K562 (cell line): ENCODE results near the gene GNAZ. TPM values are rescaled to one million over a fixed set of nuclear protein-coding genes. Genes with fewer than 3 reads are reported as not detected.

Source experiments
- ATAC-seq: fragments of 200-7000 bp; cut with Tn5 transposase; 3 replicates; pipeline ENCODE4 v1.9.1; 2020; ENCODE audit warnings: moderate library complexity
- BruUV-seq: library from RNA; stranded (reverse); fragments of 400-500 nt; replicated peaks from 2 replicates; lab custom pipeline; 2021; lab: Mats Ljungman, UMichigan
- CTCF ChIA-PET: fragments of 300-600 bp; formaldehyde crosslinking; extraction: SDS; loops from one replicate; lab custom pipeline; 2021; ENCODE audit warnings: low intra/inter-chr PET ratio; lab: Yijun Ruan, JAX
- POLR2A ChIA-PET: fragments of 300-600, 350-650 bp; sonication (Branson Sonifier 250); formaldehyde crosslinking; extraction: SDS; loops from one replicate; lab custom pipeline; 2021; ENCODE audit warnings: antibody characterized with exemption, inconsistent platforms; lab: Yijun Ruan, JAX
- DNase-seq, 4 experiments: peaks; one replicate each; pipeline versions ENCODE4 v3.0.0 to v3.0.0-alpha.2; 2011 to 2018; ENCODE audit warnings: low spot score in 3 of 4, mixed read lengths in 3 of 4; ENCODE audit errors: extremely low read depth in 1 of 4
- FAIRE-seq: peaks from 2 replicates; lab custom pipeline; 2011; peaks lifted over from hg19 to GRCh38; lab: Jason Lieb, UNC
- H2AFZ ChIP-seq: 2 replicates; pipeline ENCODE4 v1.6.0; 2011; ENCODE audit warnings: low read depth, low read length, control low read depth, inconsistent platforms
- H3K27ac ChIP-seq: fragments of 200-600 bp; 3 replicates; pipeline ENCODE4 v1.8.0; 2011; ENCODE audit warnings: low read depth, mild to moderate bottlenecking, control low read depth, inconsistent platforms, low read length, moderate library complexity, mixed read lengths; ENCODE audit errors: extremely low read depth
- H3K27me3 ChIP-seq, 2 experiments: fragments of 300-600 bp in 1 of 2; 2 replicates in 1 of 2; 3 replicates in 1 of 2; pipeline versions ENCODE4 v1.6.0 to v1.8.0; 2011; ENCODE audit warnings: inconsistent platforms in 2 of 2, low read length in 2 of 2, mild to moderate bottlenecking in 1 of 2, mixed read lengths in 1 of 2, moderate library complexity in 1 of 2; ENCODE audit not compliant: control insufficient read depth in 2 of 2, insufficient read depth in 2 of 2
- H3K36me3 ChIP-seq: fragments of 300-600 bp; 3 replicates; pipeline ENCODE4 v1.8.0; 2011; ENCODE audit warnings: mild to moderate bottlenecking, low read length, inconsistent platforms; ENCODE audit not compliant: control insufficient read depth, insufficient read depth
- H3K4me1 ChIP-seq, 2 experiments: fragments of 200-600 bp in 1 of 2; replicated peaks in 1 of 2; 2 replicates in 1 of 2; 3 replicates in 1 of 2; pipeline versions ENCODE4 v1.5.1 to v1.8.0; 2011; ENCODE audit warnings: inconsistent platforms in 2 of 2, low read length in 2 of 2, mild to moderate bottlenecking in 1 of 2, mixed read lengths in 1 of 2, moderate library complexity in 1 of 2; ENCODE audit not compliant: control insufficient read depth in 2 of 2, insufficient read depth in 2 of 2
- H3K4me2 ChIP-seq: 2 replicates; pipeline ENCODE4 v1.6.1; 2011; ENCODE audit warnings: low read length, control low read depth, inconsistent platforms, mixed read lengths; ENCODE audit not compliant: insufficient read depth
- H3K4me3 ChIP-seq: fragments of 200-600 bp; sonication (generic), shearing (Covaris generic); 2 replicates; pipeline ENCODE4 v1.5.1; 2016; ENCODE audit warnings: control low read depth, inconsistent platforms
- H3K79me2 ChIP-seq: fragments of 200-600 bp; 3 replicates; pipeline ENCODE4 v1.8.0; 2011; ENCODE audit warnings: low read length, inconsistent platforms; ENCODE audit not compliant: control insufficient read depth, insufficient read depth
- H3K9ac ChIP-seq, 2 experiments: 2 replicates each; pipeline versions ENCODE4 v1.6.0 to v1.6.1; 2011; ENCODE audit warnings: low read depth in 2 of 2, low read length in 2 of 2, control low read depth in 1 of 2, inconsistent platforms in 1 of 2, mild to moderate bottlenecking in 1 of 2, mixed read lengths in 1 of 2; ENCODE audit not compliant: insufficient read depth in 1 of 2
- H3K9me1 ChIP-seq: one replicate; pipeline ENCODE4 v1.6.0; 2011; ENCODE audit warnings: inconsistent platforms, mild to moderate bottlenecking, low read length, moderate library complexity; ENCODE audit not compliant: control insufficient read depth, insufficient read depth
- H3K9me3 ChIP-seq: replicated peaks from 2 replicates; pipeline ENCODE4 v1.5.1; 2011; ENCODE audit warnings: low read depth, low read length, inconsistent platforms; ENCODE audit not compliant: control insufficient read depth, insufficient read depth
- H4K20me1 ChIP-seq: replicated peaks from 2 replicates; pipeline ENCODE4 v1.6.1; 2011; ENCODE audit warnings: low read length, inconsistent platforms, mixed read lengths; ENCODE audit not compliant: control insufficient read depth, insufficient read depth
- STAT6 ChIP-seq: sonication (generic); formaldehyde crosslinking; IDR thresholded peaks from 2 replicates; pipeline ENCODE4 v1.8.1; 2023; ENCODE audit warnings: mild to moderate bottlenecking, missing genetic modification reagents
- WGBS: fragments of 100-300 bp; shearing (Covaris generic); methylation state at CpG from one replicate; pipeline ENCODE4 v1.1.6; 2016; ENCODE audit warnings: low coverage, mixed read lengths; ENCODE audit not compliant: insufficient coverage; ENCODE audit errors: missing lambda C conversion rate; 5-methylcytosine and 5-hydroxymethylcytosine counted together
- in situ Hi-C: fragments of 300-500 bp; cut with MboI; formaldehyde crosslinking; loops from 4 replicates; pipeline ENCODE4 v1.15.0; 2018; ENCODE audit warnings: inconsistent platforms, mixed read lengths
- intact Hi-C: fragments of 100-400 bp; cut with micrococcal nuclease; formaldehyde crosslinking; loops from 2 replicates; pipeline ENCODE4 v1.14.2; 2022
- polyA plus RNA-seq, 8 experiments: library from polyadenylated mRNA; depleted of rRNA in 4 of 8; stranded (reverse) in 5 of 8; unstranded in 3 of 8; fragments of >200 nt; fragmentation: Nextera tagmentation in 2 of 8; fragmentation: Illumina TruSeq in 1 of 8; extraction: Ambion mirVana in 2 of 8; extraction: Trizol in 1 of 8; gene quantifications; 2 replicates each; pipeline versions ENCODE4 v1.2.1 to v1.2.3, GENCODE V29; 2011 to 2014; ENCODE audit warnings: inconsistent platforms in 1 of 8, missing spikeins in 1 of 8
- total RNA-seq, 7 experiments: library from RNA; depleted of rRNA in 6 of 7; stranded (reverse); fragments of >200 nt in 6 of 7; fragmentation: Illumina TruSeq in 2 of 7; extraction: Trizol in 2 of 7; gene quantifications; 2 replicates each; pipeline versions ENCODE4 v1.2.1 to v1.2.3, GENCODE V29; 2011 to 2021; ENCODE audit warnings: low replicate concordance in 1 of 7
- TF ChIP-seq, protein P1 (sequence below), 2 experiments: fragments of 450-650 bp in 1 of 2; sonication (generic) in 1 of 2; formaldehyde crosslinking; conservative IDR thresholded peaks; 2 replicates each; pipeline versions ENCODE4 v1.4.0 to v1.8.1; 2020 to 2022; ENCODE audit warnings: mild to moderate bottlenecking in 1 of 2, missing genetic modification reagents in 1 of 2

GNAZ gene
- total and polyA plus RNA-seq, 9 of the 15 experiments (the other 6 are each of a cell fraction or from before 2014, with no cell fraction given), result 0.04 to 0.22 (median 0.13) TPM; not detected in 3

DNA sequence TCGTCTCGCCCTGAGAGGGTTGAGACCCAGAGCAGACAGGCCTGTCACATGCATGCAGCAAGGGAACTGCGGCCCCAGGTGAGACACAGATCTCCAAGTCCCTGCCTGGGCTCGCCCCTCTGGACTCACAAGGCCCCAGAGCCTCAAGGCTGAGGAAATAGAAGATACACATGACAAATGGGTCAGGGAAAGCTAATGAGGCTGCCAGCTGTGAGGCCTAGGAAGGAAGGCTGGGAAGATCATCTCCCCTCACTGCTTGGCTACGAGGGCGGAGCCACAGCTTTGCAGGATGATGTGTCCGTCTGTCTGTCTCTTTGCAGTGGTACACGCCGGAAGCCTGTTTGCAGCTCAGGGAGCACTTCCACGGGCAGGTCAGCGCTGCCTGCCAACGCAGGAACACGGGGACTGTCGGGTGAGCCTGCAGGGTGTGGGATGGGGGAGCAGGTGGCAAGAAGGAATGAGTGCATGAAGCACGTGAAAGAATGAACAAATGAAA lies 79.5 kb downstream of the GNAZ start:
- no TSS peak for BruUV-seq
- WGBS, result 3% methylated on average over 15 of the region's 15 CpGs
- H3K4me2 ChIP-seq, result no peak overlapping the region
- H3K9me1 ChIP-seq, result peaks cover 8% of the 10 kb centered on the region
- intact Hi-C loops (no loop called here), in situ Hi-C loops (loop anchor here (25.0 kb wide), 1 partner anchor 438 kb away; the partner anchor contains the start of gene IGLL1)
- H3K9ac ChIP-seq, result peak overlapping the region in 1 of 2 experiments; percentile 53; a peak in 2 of 4 replicates
- H3K36me3 ChIP-seq, result no peaks in the 10 kb centered on the region
- peaks cover 3 to 33% of the 10 kb centered on the region in 2 experiments for H3K4me1 ChIP-seq
- peaks cover 56 to 70% of the 10 kb centered on the region in 2 experiments for H3K27me3 ChIP-seq
- H3K9me3 ChIP-seq, result no peaks in the 10 kb centered on the region
- TF ChIP-seq STAT6 (CRISPR knock-in tag), result peak; percentile 55; the same call in 1 of the 2 replicates
- TF ChIP-seq, protein P1, sequence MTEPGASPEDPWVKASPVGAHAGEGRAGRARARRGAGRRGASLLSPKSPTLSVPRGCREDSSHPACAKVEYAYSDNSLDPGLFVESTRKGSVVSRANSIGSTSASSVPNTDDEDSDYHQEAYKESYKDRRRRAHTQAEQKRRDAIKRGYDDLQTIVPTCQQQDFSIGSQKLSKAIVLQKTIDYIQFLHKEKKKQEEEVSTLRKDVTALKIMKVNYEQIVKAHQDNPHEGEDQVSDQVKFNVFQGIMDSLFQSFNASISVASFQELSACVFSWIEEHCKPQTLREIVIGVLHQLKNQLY (CRISPR knock-in tag; conservative IDR thresholded peaks at IDR 0.05), result no peak; a peak in 1 of 4 replicates
- ATAC-seq (no peak), DNase-seq (peak in 2 of 4 experiments; percentile 60 to 63), FAIRE-seq (no peak)
- no peak overlapping the region for H3K4me3 ChIP-seq
- no peak overlapping the region for H3K27ac ChIP-seq
- ChIA-PET POLR2A (interaction anchor here (0.7 to 86.5 kb wide), 13 partner anchors 7 to 727 kb away, joined by 3 to 3476 read pairs (median 4); partner anchors contain the start of genes BCR and RSPH14), CTCF (interaction anchor here (0.7 kb wide), 1 partner anchor 10 kb away, joined by 3 read pairs; no protein-coding TSS in a partner anchor)
- no peaks in the 10 kb centered on the region for H3K79me2 ChIP-seq
- no peak overlapping the region for H2AFZ ChIP-seq
- peaks cover 79% of the 10 kb centered on the region for H4K20me1 ChIP-seq
